Measurements from ENCODE around the gene SCN3B.

GRCh38 chr11:123582992-123583504 lies 71.4 kb downstream of the SCN3B start:
- TF ChIP-seq CTCF (IDR thresholded peaks at IDR 0.05) (no peak), EZH2phosphoT487 (IDR thresholded peaks at IDR 0.05) (no peak), EZH2 (IDR thresholded peaks at IDR 0.05) (no peak)

All from neural progenitor cell (in vitro differentiated cells).